Midbrain (tissue), 1 donor: ENCODE measurements around the gene NKIRAS2.

Source experiments
- DNase-seq: peaks from one replicate; lab custom pipeline; 2025; lab: John Stamatoyannopoulos, UW

NKIRAS2 gene

GRCh38 chr17:42055027-42055426 lies 35.1 kb downstream of the NKIRAS2 start:
- DNase-seq: no peak

GRCh38 chr17:42055496-42055895 lies 35.6 kb downstream of the NKIRAS2 start:
- DNase-seq: no peak

GRCh38 chr17:42056635-42057034 lies 36.7 kb downstream of the NKIRAS2 start:
- no peak for DNase-seq

GRCh38 chr17:42058063-42058462 lies 38.2 kb downstream of the NKIRAS2 start:
- no peak for DNase-seq

GRCh38 chr17:42059815-42060214 lies 39.9 kb downstream of the NKIRAS2 start:
- no peak for DNase-seq

- DNase-seq: no peak
Observed at GRCh38 chr17:42060231-42060630, 40.3 kb downstream of the NKIRAS2 start.

GRCh38 chr17:42061646-42062487 lies 42.0 kb downstream of the NKIRAS2 start:
- DNase-seq: no peak

- DNase-seq: no peak
Observed at GRCh38 chr17:42062681-42063080, 42.8 kb downstream of the NKIRAS2 start.

GRCh38 chr17:42065201-42065600 lies 45.3 kb downstream of the NKIRAS2 start:
- no peak for DNase-seq

- DNase-seq: peak; percentile 33
Observed at GRCh38 chr17:42067371-42068091, 47.6 kb downstream of the NKIRAS2 start.

- DNase-seq: no peak
Observed at GRCh38 chr17:42068979-42069378, 49.1 kb downstream of the NKIRAS2 start.

GRCh38 chr17:42071810-42072209 lies 51.9 kb downstream of the NKIRAS2 start:
- no peak for DNase-seq

GRCh38 chr17:42072323-42073187 lies 52.7 kb downstream of the NKIRAS2 start:
- DNase-seq: no peak
